ENCODE measurements around the gene FANCD2OS.
"Not testable (repeated sequence)": the region's sequence is repeated elsewhere in the genome, so short reads cannot be mapped to it uniquely, and the experiment has no call there.

DNA sequence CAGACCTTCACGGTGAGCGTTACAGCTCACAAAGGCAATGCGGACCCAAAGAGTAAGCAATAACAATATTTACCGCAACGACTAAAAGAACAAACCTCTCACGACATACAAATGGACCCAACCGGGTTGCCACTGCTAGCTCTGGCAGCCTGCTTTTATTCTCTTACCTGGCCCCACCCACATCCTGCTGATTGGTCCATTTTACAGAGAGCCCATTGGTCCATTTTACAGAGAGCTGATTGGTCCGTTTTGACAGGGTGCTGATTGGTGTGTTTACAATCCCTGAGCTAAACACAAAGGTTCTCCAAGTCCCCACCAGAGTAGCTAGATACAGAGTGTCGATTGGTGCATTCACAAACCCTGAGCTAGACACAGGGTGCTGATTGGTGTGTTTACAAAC, 27.8 kb upstream of the FANCD2OS start:
- not testable (repeated sequence) for TF ChIP-seq POLR2A, POU2F2 (IDR thresholded peaks at IDR 0.05; ENCODE audit: low read depth, low read length)

Data from GM12891 (cell line).